NCI-H1417 (cell line): ENCODE results near the gene TM9SF3.
"Not testable (repeated sequence)": the region's sequence is repeated elsewhere in the genome, so short reads cannot be mapped to it uniquely, and the experiment has no call there.

ENCODE experiments used
- DNase-seq, 3 experiments: peaks; one replicate each; lab custom pipeline; 2025; lab: John Stamatoyannopoulos, UW

TM9SF3 gene

DNA sequence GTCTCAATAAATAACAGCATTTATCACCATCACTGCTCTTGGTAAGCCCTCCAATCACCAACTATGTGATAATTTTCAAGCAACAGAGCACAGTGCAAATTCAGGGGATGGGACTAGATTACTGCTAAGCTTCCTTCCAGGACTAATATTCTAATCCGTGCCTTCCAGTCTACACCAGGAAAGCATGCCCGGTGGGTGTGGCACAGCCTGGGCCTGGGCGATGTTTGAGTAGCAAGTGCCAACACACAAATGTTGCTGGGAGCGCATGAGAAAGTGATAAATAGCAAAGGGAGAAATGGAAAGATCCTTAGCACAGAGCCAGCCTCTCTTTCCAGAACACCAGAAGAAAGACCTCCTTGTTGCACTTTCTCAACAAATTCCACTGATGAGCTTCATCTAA, 13.5 kb upstream of the TM9SF3 start:
- no peak for DNase-seq

DNA sequence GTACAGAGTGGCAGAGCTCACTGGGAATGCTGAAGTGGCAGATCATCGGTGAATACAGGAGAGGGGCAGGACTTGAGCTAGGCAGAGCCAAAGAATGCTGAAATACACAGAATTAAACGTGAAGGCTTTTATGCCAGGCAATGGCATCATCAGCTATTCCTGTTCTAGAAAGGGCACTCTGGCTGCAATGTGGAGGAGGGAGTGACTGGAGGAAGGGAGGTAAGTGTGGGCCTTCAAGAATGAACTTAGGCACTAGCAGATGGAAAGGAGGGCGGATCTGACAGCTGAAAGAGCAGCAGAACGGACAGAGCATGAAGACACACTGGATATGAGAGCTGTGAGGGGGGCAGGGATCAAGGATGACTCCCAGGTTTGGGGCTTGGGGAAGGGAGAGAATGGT, 12.0 kb upstream of the TM9SF3 start:
- DNase-seq = no peak

DNA sequence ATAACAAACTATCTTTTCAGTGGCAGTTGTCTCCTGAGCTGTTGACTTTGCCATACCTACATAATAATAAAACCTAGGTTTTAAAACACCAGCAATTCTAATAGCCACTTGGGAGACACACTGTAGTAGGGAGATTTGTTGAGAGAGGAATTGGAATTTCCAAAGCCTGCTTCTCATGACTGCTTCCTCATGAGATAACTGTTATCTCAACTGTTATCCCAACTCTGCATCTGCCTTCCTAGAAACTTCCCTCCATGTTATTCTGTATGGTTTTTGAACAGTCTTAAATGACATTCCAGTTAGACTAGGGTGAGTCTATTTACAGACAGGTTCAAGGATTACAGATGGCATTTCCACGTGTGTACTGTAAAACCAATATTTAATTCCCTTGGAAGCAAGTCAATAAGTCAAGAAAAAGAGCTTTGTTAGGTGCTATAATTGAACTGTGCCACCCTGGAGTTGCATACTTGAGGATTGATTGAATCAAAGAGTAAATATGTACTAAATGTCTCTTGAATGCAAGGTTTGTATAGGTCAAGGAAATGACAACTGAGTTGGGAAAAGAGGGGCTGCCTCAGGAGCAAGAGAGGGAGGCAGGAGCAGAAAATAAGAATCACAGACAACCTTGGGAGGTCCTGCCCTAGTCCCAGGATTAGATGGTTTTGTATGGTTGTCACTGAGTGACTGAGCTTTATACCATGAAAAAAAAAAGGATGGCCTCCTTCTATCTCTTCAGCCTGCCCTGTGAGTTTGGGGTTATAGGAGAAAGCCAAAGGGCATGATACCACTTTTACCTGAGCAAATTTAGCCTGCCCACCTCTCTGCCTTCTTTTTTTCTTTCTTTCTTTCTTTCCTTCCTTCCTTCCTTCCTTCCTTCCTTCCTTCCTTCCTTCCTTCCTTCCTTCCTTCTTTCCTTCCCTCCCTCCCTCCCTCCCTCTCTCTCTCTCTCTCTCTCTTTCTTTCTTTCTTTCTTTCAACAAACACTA, 9.9 kb upstream of the TM9SF3 start:
- peak in 1 of 3 experiments; percentile 20 for DNase-seq

DNA sequence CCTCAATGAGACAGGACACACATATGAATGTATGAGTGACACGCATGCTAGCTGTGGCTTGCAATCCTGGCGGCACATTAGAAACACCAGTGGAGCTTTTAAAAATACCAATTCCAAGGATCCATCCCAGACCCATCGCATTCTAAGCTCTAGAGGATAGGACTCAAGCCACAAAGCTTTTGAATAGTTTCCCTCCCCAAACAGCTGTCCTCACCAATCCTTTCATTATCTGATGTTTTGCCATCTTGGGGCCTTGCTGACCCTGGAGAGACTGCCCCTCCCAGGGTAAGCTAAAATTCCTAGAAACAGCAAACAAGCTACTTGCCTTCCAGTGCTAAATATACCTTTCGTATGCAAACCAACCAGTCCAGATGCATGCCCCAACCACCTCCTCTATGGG, 8.9 kb upstream of the TM9SF3 start:
- DNase-seq = no peak

DNA sequence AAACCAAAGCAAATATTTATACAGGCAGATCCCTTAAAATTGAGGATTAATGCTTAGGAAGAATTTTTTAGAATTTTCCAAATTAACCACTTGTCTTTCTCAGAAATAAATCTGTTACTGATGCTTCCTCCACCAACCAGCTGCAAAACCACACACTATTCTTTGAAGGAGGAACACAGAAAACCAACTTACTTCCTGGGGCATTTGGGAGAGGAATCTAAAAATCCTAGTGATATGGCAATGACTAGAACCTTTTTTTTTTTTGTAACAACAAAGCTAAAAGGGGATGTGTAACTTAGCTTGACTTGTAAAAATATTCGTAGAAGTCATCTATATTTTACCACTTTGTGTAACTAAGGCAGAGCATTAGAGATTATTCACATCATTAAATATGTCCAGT, 5.1 kb upstream of the TM9SF3 start:
- no peak for DNase-seq

DNA sequence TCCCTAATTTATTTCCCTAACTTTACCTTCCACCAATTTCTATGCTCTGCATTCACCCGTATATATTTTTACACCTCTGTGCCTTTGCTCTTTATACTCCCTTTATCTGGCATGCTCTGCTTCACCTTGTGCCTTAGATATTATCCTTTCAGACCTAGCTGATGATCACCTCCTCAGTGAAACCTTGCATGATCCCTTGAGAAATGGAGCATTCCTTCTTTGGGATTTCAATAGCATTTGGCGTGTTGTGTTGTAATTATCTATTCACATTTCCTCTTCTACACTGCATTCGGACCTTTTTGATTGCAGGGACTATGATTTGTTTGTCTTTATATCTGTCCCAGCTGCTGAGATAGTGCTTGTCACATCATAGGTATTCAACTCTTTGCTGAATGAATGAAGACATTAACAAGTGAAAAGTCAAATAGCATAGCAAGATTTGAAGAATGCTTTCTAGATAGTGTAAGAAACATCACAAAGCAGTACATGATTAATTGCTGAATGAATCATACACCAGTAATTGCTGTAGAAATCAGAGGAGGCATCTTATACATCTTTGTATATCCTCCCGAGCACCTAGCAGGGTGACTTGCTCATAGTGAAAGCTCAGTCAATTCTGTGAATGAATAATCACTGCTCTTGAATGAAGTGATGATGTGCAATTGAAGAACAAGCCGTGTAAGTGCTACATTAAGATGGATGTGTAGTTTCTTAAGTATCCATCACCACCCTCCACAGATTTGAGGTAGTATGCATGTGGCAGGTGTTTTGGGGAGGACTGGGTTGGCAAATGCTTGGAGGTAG, 2.0 kb upstream of the TM9SF3 start:
- DNase-seq = no peak

DNA sequence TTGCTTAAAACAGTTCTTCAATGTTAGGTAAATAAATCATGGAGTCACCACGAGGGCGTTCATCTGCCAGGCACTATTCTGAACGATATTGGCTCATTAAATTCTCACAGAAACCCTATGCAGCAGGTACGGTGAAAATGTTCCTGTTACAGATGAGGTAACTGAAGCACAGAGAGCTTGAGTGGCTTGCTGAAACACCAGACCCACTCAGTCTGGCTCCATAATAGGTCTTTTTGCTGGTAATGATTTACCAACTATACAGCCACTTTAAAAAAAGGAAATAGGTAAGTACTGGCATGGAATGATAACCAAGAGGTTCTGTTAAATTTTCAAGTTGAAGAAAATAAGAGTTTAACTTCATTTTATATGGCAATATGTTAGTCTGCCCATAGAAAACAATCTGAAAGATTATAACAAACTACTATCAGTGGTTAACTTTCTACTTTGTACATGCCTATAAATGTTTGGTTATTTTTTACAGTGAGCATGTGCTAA, 1.3 kb upstream of the TM9SF3 start:
- peak in 2 of 3 experiments; percentile 28 to 31 for DNase-seq

DNA sequence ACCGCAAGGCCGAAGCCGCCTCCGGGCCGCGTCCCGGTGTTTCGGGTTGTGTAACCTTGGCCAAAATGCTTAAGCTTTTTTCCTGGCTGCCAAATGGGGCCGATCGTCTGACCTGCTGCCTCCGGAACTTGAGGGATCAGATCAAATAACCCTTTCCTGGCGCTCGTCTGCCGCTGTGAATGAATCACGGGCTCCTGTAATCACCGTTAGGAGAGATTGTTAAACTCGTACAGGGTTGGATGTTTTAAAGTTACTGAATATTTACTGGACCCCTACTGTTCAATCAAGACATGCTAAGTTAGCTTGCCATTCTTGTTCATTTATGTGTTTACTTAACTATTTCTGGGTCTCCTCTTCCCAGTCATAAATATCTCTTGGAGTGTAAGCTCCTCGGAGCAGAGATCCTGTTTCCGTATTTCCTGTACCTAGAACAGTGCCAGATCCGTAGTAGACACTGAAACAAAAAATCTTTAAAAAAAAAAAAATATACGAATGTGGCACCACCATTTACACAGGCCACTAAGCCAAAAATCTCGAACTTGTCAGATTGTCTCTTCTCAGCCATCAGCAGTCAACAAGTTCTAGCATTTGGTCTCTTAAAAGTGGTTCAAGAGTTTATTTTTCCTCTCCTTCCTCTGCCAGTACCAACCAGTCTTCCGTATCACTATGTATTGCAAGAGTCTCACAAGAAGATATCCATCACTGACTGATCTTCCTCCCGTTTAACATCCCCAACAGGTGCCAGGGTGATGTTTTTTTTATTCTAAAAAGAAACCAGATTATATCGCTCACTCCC, 650 bp upstream of the TM9SF3 start:
- DNase-seq = peak; percentile 31 to 79 (median 63)

DNA sequence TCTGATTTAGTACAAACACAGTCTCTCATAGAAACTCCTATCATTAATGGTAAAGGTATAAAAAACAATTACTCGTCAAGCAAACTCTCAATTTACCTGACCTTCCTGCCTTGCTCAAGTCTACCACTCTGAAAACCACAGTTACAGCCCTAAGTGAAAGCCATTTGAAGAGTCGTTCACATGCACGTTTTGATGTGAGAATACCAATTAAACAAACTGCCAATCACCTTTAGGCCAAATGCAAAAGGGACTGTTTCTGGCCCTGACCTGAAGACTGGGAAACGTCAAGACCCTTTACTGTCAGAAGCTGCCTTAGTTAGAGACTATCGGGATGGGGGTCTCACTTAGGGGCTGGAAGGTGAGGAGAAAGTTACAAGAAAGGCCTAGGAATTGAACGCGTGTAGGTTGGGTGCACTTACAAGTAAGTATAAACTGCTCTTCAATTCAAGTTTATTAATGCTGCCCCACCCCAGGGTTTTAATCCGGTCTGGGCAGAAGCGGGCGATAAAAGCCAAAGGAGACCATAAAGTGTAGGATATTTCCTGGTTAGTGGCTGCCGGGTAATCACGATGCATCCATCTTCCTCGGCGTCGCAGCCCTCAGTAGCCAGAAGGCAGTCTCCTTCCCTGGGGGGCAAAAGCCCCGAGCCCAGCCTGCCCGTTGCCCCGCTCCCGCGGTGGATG, 935 bp downstream of the TM9SF3 start:
- DNase-seq = peak in 2 of 3 experiments; percentile 57 to 66

DNA sequence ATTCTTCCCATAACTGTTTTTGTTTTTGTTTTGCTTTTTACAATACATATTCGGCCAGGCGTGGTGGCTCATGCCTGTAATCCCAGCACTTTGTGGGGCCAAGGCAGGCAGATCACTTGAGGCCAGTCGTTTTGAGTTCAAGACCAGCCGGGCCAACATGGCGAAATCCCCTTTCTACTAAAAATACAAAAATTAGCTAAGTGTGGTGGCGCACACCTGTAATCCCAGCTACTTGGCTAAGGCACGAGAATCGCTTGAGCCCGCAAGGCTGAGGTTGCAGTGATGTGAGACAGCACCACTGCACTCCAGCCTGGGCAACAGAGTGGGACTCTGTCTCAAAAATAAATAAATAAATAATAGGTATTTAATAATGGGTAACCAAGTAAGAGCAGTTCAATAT, 2.3 kb downstream of the TM9SF3 start:
- DNase-seq = no peak

DNA sequence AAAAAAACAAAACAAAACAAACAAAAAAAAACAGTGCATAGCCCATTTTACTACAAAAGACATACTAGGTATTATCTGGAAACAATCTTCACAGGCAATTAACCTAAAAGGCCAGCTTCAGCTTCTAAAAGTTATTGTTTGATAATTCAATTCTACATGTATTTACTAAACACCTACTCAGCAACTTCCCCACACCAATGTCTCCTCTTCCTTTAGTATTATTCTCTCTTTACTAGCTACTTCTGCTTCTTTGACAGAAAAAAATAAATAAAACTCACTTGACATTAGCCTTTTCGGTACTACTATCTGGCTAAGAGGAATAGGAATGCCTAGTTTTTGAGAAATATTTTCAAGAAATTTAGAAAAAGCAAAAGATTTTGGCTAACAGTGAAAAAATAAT, 2.8 kb downstream of the TM9SF3 start:
- DNase-seq = no peak

DNA sequence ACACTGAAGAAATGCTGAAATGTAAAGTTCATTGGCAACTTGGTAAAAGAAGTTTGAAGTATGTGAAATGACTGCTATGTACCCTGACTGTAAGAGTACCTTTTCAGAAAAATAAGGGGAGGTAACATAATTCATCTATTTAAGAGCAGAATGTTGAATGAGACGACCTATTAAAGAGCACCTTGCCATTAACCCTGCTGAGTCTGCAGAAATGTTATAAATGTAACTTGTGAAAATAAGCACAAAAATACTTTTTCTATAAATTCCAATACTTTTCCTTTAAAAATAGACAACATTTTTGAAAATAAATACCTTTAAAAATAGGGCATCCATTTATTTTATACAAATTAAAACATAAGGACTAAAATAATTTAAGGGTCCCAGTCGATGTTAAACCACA, 7.7 kb downstream of the TM9SF3 start:
- DNase-seq = no peak

DNA sequence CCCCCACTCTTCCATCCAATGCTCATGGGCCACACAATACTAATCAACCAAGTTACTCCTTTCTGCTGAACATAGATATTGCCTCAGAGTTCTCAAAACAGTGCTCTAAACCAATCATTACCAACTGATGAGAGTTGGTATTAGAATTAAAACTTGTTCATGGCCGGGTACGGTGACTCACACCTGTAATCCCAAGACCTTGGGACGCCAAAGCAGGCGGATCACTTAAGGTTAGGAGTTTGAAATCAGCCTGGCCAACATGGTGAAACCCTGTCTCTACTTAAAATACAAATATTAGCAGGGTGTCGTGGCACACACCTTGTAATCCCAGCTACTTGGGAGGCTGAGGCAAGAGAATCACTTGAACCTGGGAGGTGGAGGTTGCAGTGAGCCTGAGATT, 8.2 kb downstream of the TM9SF3 start:
- DNase-seq = no peak

DNA sequence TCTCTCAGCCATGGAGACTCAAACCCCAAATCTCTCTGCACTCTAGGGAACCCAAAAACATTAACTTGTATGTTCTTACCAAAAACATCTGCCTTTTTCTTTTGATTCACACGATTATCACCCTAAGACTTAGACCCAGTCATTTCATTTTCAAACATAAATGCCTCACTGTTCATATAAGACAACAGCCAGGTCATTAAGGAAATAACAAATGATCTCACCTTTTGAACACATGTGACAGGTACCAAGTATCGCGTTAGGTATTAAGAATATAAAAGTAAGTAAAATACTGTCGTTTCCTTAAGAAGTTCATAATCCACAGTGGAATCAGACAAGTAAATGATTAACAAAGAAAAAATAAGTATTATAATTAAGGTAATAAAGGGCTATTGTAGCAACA, 8.8 kb downstream of the TM9SF3 start:
- no peak for DNase-seq

DNA sequence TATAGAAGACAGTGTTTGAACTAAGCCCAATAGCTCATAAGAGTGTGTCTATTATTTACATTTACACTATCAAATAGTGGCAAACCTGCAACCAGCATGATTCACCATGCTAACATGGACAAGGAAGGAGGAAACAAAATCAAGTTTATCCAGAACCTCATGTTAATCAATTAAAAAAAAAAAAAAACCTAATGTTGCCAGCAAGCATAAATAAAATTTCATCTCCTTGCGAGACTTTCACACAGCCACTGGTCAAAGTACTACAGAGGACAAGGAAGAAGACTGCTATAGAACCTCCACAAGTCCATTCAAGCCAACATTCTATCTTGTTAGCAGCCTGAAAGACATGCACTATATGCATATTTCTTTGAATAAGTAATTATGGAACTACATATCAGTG, 9.7 kb downstream of the TM9SF3 start:
- no peak for DNase-seq

DNA sequence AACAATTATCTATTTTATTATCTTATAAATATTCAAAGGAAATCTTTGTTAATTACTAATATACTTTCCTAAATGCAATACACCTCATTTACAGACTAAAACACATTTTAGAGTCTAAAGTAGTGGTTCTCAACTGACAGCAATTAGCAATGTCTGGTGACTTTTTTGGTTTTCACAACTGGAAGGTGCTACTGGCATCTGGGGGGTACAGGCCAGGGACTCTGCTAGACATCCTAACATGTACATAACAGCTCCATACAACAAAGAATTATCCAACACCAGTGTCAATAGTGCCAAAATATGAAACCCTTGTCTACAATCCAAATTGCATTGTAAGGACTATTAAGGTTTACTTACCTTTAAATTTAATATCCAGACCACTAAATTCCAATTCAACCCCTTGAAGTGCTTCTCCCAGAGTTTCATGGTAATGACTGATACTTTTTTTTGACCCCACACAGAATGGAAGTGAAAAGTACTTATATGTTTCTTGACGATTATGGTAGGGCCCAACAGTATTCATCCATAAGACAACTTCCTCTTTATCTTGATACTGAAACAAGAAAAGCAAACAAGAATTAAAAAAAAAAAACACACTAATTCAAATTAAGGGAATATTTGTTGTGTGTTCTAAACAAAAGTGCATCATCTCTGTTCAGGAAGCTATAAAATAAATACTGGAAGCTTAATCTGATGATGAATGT, 10.4 kb downstream of the TM9SF3 start:
- no peak for DNase-seq

DNA sequence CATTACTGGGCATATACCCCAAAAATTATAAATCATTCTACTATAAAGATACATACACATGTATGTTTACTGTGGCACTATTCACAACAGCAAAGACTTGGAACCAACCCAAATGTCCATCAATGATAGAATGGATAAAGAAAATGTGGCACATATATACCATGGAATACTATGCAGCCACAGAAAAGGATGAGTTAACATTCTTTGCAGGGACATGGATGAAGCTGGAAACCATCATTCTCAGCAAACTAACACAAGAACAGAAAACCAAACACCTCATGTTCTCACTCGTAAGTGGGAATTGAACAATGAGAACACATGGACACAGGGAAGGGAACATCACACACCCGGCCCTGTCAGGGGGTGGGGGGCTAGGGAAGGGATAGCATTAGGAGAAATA, 12.2 kb downstream of the TM9SF3 start:
- not testable (repeated sequence) for DNase-seq

DNA sequence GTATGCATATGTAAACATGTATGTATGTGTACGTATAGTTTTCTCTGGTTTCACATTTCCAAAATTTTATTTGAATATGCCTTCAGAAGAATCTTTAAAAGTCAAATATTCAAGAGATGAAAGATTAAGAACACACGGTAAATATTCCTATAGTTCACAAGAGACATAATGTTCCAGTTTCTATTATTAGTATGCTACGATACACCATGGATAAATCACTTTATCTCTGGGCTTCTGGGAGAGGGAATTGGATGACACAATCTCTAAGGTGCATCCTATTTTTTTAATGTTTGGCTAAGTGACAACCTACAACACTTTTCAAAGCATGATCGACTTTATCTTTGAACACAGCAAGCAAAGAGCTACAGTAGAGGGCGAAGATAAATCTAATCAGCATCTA, 13.8 kb downstream of the TM9SF3 start:
- DNase-seq = no peak

DNA sequence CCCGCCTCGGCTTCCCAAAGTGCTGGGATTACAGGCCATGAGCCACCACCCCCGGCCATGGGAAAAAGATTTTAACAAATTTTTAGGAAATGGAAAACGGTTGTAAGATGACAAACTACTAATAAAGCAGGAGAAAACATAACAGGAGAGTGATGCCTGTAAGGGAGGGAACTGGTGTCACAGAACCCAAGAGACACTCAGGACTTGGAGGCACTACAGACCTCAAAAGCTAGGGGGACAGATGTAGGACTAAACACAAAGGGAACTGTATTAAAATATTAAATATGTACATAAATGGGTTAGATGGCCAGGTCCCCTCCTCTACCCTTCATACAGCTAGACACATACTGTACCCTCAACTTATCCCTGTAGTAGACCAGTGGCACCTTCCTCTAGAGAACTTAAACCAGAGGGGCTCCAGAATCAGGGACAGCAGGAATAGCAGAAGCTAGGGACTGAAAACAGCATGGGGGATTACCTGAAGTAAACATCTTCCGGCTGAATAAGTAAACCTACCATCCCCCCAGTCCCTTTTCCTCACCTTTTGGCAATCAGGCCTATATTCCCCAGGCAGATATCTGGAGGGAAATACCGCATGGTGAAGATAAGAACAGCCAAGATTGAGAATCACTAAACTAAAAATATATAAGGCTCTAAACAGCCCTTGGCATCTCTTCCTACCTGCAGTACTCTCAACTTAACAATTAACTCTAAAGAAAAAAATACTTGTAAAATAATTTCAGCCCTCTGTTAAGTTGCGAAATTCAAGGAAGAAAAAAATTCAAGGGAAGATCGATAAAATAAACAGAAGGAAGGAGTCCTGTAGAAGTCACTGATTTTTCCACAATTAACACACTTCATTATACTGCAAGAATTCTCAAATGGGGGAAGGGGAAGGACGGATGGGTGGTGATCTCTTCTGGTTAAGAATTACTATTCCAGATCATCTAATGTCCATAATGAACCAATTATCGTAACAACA, 15.5 kb downstream of the TM9SF3 start:
- no peak for DNase-seq

DNA sequence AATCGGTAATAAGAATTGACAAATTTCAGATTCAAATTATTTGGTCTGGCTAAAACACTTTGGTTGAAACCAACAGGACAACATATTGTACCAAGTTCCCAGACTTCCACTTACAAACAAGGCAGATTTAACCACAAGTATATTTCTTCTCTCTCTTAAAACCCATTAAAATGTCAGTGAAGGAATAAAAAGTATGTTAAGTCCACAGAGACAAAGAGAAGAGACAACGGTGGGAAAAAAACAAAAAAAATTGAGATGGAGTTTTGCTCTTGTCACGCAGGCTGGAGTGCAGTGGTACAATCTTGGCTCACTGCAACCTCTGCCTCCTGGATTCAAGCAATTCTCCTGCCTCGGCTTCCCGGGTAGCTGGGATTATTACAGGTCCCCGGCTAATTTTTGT, 16.3 kb downstream of the TM9SF3 start:
- no peak for DNase-seq
